NCI-H510A treated with DMSO at 0.1 percent for 48 hours (cell line): Measurements from ENCODE around the gene PSD.

Experiments used
- DNase-seq: peaks from one replicate; lab custom pipeline; 2025; lab: John Stamatoyannopoulos, UW

The PSD gene

DNA sequence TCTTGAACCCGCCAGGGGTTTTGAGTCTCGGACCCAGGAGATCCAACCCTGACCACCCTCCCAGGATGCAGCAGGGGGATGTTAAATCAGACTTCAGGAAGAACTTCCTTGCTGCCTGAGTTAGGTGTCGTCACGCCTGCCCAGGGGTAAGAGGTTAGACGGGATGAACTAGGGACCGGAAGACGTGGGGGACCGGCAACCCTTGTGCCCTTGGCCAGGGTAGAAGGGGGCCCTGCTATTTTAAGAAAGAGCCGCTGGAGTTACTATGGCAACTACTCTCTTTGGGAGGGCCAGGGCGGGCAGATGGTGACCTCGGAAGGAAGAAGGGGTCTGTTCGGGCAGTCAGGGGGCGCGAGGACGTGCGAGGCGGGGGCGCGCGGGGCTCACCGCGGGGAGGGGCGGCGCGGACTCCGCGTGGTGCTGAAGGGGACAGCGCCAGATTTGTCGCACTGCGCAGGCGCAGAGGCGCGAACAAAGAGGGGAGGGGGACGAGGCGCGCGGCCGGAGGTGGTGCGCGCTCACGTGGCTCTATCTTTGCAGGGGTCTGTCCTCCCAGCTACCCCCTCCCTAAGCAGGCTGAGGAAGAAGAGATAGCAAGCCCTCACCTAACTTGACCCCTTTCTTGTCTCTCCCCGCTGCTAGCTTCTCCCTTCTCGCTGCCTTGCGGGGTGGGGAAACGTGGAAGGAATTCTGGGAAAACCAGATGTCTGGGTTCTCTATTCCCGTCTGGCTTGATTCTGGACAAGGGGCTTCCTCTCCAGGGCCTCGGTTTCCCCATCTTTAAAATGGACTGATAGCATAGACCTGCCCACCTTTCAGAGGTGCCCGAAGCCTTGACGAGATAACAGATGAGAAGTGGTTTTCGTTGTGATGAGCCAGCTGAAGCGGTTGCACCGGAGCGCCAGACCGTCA, 940 bp upstream of the PSD start:
- DNase-seq, result peak; percentile 86

DNA sequence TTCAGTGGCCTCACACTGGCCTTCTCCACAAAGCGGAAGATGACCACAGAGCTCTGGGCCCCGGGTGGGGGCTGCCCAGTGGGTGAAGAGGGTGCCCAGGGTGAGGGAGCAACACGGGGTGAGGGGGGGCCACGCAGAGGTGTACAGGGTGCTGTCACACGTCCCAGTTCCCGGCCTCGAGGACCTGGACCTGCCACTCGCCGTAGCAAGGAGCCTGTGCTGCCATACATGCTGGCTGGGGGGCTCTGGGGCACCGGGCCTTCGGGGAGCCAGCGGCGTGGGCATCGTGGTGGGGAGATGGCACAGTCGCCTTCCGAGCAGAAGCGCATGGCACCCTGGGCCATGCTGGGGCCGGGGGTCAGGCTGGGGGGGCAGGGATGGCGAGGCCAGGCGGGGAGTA, 1.9 kb downstream of the PSD start:
- no peak for DNase-seq

DNA sequence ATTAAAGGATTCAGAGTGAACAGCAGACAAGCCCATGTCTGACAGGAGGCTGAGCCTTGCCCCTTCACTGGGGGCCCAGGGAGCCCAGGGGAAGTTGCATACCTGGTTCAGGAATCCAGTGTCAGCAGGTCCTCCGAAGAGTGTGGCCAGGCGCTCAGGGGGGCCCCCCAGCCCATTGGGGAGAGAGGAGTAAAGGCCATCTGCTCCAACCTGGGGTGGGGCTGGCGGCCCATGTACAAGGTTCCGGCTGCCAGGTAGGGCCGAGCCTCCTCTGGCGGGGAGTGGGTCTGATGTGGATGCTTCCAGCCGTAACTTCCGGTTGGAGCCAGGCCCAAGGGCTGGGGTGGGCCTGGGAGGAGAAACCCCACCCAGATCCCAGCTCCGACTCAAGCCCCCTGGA, 2.3 kb downstream of the PSD start:
- no peak for DNase-seq

DNA sequence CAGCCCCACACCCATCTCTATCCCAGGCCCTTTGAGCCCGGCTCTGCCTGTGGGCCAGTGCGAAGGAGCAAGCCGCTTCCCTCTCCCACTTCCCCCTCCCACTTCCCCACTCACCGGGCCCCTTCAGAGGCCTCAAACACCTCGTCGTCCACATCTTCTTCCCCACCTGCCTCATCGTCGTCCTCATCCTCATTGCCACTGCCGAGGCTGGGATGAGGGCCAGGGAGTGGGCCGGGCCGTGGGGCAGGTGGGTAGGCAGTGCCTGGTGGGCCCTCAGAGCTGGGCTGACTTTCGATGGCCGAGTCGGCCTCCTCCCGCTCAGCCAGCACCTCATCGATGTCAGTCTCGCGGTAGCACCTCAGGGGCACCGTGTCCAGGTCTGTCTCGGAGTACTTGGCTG, 3.8 kb downstream of the PSD start:
- no peak for DNase-seq

DNA sequence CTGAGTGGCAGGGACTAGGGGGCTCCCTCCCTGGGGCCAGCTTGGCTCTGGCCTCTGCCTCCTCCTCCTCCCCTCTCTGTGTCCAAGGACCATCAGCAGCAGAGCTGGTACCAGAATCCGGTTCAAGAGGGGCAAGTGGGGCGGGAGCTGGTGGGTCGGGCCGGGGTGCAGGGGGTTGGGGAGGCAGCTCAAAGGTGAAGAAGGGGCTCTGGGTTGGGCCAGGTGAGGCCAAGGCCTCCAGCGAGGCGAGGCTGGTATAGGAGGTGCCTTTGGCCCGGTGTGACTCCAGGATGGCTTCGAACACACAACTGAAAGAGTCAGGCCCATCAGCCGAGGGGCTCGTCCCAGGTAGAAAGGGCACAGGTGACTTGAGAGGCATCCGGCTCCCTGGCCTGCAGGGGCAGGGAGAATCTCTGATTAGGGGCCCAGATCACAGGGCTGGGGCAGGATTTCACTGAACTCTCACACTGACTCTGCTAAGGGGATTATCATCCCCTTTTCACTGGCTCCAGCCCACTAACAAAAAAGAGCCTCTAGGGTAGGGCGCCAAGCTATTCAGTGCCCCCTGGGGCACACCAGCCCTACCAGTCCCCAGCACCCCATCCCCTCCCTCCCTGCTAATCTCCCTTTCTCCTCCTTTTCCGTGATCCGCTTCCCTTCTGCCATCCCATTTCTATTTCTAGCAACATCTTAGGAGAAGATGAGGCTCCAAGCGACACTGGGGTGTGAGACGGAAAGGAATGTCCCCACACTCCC, 4.6 kb downstream of the PSD start:
- DNase-seq, result no peak

DNA sequence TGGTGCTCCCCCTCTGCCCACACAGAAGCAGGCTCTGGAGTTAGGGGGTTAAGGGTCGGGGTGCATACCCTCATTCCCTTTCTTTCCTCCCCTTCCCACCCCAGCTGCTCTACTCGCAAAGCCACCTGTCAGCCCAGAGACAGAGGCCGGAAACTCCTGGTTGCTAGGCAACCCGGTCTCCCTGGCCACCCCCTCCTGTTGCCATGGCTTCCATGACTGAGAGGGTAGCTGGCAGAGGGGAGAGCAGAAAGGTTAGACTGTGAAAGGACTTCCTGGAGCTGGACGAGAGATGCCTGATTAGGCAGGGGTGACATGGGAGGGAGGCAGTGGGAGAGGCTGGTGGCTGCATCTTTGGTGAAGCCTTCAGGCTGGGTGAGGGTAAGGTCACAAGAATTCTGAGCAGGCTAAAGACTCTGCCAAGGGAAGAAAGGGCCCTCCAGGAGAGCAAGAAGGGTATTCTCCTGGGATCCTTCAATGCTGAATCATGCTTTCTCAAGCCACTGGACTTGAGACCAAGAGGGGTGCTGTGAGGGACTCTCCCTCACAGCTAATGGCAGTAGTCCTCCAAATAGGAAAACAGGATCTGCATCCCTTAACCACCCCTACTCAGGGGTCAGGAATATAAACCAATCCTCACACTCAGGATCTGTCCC, 5.4 kb downstream of the PSD start:
- peak; percentile 85 for DNase-seq

DNA sequence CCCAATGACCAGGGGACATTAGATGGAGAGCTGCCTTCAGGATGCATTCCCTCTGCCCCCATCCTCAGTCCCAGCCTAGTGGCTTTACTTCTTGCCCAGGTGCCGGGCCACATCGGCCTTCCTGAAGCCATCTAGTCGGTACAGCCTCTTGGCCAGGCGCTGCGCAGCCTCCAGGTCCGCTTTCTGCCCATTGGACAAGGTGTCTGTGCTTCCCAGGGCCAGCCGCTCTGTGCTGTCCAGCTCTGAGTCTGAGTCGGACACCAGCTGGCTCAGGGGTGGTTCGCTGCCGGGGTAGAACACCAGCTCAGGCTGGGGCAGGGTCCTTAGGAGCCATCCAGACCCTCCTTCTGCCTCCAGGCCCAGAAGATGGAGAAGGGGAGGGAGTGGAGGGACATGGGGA, 6.3 kb downstream of the PSD start:
- DNase-seq, result no peak

DNA sequence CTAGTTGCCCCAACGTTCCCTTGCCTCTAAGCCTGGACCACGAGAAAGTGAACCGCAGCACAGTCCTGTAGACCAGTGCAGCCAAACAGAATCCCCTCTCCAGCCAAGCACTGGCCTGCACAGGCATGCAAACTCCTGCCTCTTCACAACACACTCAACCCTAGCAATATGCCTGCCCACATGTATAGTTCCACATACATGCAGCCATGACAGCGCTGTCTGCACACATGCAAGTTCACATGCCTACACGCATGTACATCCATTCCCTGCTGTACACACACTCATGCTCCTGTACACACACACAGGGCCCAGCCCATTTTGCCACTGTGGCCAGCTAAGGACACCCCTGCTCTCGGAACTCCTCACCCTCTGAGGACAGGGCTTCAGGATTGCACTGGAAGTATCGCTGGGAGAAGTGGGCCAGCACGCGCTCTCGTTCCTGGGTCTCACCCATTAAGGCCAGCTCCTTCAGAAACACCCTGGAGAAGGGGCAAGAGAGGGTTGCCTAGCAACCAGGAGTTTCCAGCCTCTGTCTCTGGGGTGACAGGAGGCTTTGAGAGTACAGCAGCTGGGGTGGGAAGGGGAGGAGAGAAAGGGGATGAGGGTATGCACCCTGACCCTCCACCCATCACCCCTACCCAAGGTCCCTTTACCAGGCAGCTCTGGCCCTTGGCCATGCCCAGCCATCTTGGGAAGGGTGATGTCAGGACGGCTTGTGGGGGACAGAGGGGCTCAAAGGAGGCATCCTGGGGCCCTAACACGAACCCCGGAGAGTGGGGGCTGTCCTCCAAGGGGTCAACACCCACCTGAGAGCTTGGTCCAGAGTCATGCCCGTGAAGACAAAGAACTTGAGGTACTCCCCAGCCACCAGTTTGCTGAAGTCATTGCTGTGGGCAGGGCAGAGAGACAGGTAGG, 7.0 kb downstream of the PSD start:
- no peak for DNase-seq

DNA sequence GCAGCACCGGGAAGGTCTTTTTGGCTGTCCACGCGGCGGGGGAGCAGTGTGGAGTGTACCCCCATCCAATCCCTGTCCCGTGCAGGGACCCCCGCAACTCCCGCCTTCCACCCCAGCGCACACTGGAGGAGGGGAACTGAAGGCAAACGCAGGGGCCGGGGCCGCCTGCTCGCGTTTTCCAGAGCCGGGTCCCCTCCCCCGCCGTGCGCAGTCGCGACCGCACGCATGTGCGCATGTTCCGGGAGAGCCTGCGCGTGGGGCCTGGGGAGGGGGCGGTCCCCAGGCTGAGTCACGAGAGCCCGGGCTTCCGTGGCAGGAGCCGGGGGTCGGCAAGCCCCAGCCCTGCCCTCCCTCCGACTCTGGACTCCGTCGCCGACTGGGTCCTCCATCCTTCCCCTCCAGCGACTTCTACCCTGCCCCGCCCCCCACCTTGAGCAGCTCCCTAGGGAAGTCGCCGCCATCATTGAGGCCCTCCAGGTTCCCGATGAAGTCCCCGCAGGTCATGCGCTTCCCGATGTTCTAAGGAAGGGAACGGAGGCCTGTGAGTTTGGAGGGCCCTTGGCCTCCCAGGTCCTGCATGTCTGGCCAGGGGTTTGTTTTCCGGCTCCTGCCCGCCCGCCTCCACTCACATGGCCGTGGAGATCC, 8.0 kb downstream of the PSD start:
- DNase-seq, result no peak

DNA sequence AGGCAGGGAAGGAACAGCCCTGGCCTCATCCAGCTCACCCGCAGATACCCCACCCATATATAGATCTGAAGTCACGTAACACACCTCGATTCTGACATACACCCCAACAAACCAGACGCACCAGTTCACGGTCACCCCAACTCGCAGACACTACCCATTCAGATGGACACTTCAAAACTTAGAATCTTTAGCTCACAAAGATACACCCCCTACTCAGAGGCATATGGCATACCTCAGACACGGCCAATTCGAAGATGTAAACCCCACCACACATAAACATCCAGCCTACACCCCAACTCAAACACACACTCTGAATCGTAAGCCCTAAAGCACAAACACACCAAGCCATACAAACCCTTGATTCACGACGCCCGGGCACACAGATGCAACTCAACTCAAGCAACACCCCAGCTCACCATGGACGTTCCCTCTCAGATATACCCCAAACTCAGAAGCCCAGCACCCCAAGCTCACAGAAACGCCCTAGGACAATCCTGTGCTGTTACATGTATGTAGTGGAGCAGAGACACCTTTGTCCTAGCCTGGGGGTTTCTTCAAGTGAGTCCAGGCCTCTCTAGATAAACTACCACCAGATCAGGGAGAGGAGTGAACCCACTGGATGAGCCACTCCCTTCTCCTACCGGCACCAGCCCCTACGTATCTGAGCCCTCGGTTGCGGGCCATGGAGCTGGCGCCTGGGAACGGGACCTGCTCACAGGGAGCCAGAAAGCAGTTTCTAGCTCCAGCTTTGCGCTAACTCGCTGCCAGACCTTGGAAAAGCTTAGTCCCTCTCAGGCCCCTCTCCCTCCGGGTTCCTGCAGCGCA, 8.8 kb downstream of the PSD start:
- no peak for DNase-seq

DNA sequence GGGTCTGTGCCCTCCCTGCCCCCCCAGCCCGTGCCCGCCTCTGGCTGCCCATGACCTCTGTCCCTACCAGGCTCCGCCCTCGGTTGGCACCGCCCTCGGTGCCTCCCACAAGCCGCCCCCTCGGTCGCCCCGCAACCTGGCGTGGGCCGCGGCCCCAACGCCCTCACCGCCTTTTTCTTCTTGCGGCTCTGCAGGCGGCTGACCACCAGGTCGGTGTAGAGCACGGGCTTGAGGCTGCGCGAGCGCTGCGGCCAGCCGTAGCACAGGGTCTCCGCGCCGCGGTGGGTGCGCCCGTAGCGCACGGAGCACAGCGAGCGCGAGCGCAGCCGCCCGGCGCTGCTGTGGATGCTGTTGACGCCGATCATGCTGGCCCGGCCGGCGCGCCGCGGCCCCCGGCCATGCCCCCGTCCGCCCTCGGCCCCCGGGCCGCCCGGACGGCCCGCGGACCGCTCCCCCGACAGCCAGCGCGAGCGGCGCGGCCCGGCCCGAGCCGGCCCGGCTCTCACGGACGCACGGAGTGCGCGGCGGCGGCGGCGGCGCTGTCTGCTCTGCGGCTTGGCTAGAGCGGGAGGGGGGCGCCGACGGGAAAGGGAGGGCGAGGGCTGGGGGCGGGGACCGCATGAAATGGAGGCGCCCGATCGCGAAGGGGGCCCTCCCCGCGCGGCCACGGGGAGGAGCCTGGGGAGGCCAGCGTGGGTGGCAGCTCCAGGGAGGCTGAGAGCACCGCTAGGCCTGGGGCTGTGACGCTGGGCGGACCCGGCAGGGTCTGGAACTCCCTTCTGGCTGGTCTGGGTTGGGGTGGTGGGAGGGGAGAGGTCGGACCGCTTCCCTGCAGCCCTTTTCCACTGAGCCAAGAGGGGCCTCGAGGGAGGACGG, 9.6 kb downstream of the PSD start:
- peak; percentile 20 for DNase-seq

DNA sequence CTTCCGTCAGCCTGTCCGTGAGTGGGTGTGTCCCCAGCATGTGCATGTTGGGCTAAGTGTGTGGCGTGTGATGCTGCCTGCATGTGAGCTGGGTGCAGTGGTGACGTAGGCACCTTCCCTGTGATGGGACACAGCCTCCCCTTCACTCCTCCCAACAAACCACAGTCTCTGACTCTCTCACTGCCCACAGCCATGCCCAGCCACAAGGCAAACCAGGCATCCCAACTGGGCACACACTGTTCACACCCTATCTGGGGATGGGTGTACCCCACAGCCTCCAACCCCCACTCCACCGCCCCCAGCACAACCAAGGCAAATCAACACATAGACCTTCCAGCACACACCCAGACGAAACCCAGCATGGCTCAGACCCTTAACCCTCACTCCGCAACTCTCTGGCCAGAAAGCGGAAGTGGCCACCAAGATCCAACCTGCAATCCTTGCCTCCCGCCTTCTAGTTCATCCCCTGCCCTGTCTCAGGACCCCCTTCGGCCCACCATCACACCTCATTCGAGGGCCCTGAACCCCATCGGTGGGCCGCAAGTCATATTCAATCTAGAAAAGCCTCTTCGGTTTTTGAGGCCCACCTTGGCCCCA, 10.4 kb downstream of the PSD start:
- DNase-seq, result no peak

DNA sequence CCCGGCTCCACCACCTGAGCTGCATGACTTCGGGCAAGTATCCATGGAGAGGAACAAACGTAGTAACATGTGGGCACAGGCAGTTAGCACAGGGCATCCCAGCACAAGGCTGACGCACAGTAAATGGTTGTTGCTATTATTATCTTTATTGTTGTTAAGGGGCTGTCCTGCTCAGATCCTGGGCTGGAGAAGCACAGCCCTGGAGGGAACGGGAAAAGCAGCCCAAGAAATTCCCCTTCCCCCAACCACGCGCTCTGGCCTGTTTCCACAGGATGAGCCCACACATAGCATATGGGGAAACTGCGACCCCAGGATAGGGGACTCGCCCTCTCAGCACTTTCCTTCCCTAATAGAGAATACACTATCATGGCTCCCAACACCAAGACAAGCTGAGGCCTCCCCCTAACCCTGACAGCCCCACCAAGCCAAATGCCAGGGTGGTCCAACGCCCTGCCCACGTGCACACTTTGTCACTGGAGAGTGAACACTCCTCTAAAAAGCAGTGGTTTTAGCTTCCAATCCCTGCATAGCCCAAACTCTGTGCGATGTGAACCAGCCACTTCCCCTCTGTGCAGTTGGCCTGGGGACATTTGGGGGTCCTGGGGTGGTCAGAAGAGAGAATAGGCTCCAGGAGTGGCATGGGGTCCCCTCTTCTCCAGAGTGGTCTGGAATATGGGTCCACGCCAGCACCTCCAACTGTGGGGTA, 11.0 kb downstream of the PSD start:
- DNase-seq, result no peak

DNA sequence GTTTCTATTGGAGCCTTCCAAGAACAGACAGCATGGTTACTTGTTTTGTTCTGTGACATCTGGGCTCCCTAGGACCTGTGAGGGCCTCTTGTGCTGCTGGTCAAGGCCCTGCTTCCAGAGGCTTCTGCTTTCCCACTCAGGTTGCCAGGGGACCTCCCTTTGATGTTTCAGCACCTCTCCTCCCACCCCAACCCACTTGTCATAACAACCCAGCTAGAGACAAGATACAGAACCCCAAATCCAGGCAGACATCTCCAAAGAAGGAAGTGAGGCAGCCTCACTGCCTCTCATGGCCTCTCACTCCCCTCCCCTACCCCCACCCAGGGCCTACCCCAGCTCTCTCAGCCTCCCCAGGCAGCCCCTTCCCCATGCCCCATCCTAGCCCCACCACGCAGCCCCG, 11.8 kb downstream of the PSD start:
- no peak for DNase-seq

DNA sequence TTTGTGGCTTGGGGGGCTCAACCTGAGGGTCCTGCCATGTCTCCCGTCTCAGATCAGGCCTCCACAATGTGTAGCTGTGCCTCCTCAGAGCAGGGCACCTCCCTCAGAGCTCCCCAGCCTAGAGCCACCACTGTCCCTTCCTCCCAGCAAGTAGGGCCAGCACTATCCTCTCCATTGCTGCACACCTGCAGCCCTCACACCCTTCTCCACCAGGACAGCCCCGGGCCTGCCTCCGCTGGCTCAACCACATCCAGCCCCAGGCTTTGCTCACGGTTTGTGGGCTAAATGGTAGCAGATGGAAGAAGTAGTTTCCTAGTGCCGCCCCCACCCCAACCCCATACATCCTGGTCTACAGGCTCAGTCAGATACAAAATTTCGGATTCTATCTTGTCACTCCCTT, 13.0 kb downstream of the PSD start:
- DNase-seq, result no peak

DNA sequence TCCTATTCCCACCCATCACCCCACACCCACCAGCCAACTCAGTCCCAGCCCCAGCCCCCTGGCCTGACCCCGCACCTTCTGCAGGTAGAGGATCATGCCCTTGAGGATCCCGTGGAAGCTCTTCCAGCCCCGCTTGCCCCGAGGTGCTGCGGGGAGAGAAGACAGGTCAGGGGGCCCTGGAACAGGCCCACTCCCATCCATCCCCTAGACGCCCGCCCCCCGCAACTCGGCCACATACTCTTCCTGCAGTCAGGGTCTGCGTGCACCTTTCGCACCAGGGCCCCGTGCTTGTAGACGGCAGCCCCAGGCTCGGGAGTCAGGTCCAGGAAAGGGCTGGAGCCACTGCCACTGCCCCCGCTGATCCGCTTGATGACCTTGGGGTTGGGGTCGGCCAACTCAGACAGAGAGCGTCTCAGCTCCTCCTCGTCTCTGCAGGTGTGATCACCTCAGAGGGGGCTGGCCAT, 13.4 kb downstream of the PSD start:
- no peak for DNase-seq

DNA sequence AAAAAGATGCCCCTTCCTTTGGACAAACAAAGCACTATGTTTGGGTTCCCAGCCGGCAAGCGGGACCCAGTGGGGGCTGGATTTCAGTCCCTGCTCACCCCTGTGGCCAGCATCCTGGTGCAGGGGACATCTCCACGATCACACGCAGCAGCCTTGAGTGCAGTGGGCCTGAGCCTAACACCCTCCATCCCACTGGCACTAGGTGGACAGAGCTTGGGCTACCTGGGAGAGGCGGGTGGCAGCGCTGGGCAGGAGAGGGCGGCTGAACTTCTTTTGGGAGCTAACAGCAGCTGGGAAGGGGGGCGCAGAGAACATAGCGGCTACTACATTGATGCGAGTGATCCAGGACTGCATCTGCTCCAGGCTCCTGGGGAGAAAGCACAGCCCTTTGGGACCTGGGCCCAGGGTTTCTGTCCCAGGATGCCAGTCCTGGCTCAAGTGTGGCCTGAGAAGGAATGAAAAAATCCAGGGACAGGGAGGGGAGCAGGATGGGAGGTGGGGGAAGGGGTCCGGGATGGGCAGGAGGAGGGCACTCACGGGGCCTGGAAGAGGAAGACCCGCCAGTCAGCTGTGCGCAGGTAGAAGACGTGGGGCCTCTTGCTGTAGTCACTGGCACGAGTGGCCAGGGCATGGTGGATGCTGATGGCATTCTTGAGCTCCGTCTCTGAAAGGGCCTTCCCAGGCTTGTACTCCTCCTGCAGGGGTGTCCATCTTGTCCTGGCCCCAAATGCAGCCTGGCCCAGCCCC, 14.1 kb downstream of the PSD start:
- no peak for DNase-seq

DNA sequence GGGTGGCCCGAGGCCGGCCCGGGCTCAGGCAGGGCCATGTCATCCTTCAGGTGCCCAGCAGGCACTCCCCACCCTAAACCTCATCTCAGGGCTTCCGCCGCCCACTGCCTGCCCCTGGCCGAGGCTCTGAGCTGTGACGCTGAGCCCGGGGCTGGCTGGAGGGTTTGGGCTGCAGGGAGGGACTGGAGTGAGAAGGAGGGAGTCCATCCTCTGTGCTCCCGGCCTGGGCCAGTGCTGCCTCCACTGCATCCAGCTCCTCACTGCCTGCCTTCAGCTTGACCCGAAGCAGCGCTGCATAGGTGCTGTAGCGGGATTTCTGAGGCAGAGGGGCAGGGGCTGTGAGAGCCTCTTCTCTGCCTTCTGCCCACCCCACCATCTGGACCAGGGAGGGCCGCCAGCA, 15.5 kb downstream of the PSD start:
- DNase-seq, result no peak
